Measurements from ENCODE around the gene ATL1.

Gene ATL1

GRCh38 chr14:50647282-50647681 lies 87.3 kb downstream of the ATL1 start:
- no peak for TF ChIP-seq CTCF (IDR thresholded peaks at IDR 0.05; ENCODE audit: control extremely low read depth, extremely low read depth, low read depth, missing control alignments)
- ChIA-PET CTCF (interaction anchor here (0.6 kb wide), 1 partner anchor 16 kb away, joined by 3 read pairs; no protein-coding TSS in a partner anchor), POLR2A (interaction anchor here (0.7 kb wide), 1 partner anchor 1204 kb away, joined by 7 read pairs; no protein-coding TSS in a partner anchor)
- DNase-seq (ENCODE audit: extremely low spot score) = peak; percentile 50

GRCh38 chr14:50647753-50648152 lies 87.8 kb downstream of the ATL1 start:
- CTCF ChIA-PET = no interaction called here
- POLR2A ChIA-PET = no interaction called here
- no peak for TF ChIP-seq CTCF (IDR thresholded peaks at IDR 0.05; ENCODE audit: control extremely low read depth, extremely low read depth, low read depth, missing control alignments)
- no peak for DNase-seq (ENCODE audit: extremely low spot score)

GRCh38 chr14:50649691-50650090 lies 89.7 kb downstream of the ATL1 start:
- ChIA-PET POLR2A (no interaction called here), CTCF (interaction anchor here (0.8 to 2.6 kb wide), 8 partner anchors 10 to 124 kb away, joined by 3 to 12 read pairs (median 4); no protein-coding TSS in a partner anchor)
- peak; percentile 24 for DNase-seq (ENCODE audit: extremely low spot score)
- no peak for TF ChIP-seq CTCF (IDR thresholded peaks at IDR 0.05; ENCODE audit: control extremely low read depth, extremely low read depth, low read depth, missing control alignments)

GRCh38 chr14:50656776-50657175 lies 96.8 kb downstream of the ATL1 start:
- POLR2A ChIA-PET = no interaction called here
- DNase-seq (ENCODE audit: extremely low spot score) = no peak
- no peak for TF ChIP-seq CTCF (IDR thresholded peaks at IDR 0.05; ENCODE audit: control extremely low read depth, extremely low read depth, low read depth, missing control alignments)
- CTCF ChIA-PET = interaction anchor here (0.9 to 2.1 kb wide), 3 partner anchors 10 to 32 kb away, joined by 3 to 7 read pairs (median 3); no protein-coding TSS in a partner anchor

GRCh38 chr14:50657753-50658152 lies 97.8 kb downstream of the ATL1 start:
- DNase-seq (ENCODE audit: extremely low spot score) = no peak
- ChIA-PET POLR2A (no interaction called here), CTCF (interaction anchor here (0.9 to 2.1 kb wide), 9 partner anchors 9 to 120 kb away, joined by 3 to 8 read pairs (median 3); no protein-coding TSS in a partner anchor)
- no peak for TF ChIP-seq CTCF (IDR thresholded peaks at IDR 0.05; ENCODE audit: control extremely low read depth, extremely low read depth, low read depth, missing control alignments)

- POLR2A ChIA-PET = no interaction called here
- TF ChIP-seq CTCF (IDR thresholded peaks at IDR 0.05; ENCODE audit: control extremely low read depth, extremely low read depth, low read depth, missing control alignments) = no peak
- CTCF ChIA-PET = interaction anchor here (0.7 to 2.1 kb wide), 10 partner anchors 8 to 120 kb away, joined by 3 to 8 read pairs (median 4); no protein-coding TSS in a partner anchor
- no peak for DNase-seq (ENCODE audit: extremely low spot score)
These were observed 98.3 kb downstream of the ATL1 start for GRCh38 chr14:50658203-50658602.

All from GM10248 (cell line).